Occipital lobe (tissue), 2 donors: Measurements from ENCODE around the gene ROR2. TPM values are rescaled to one million over a fixed set of nuclear protein-coding genes. Genes with fewer than 3 reads are reported as not detected.

Experiments used
- DNase-seq: peaks from one replicate; lab custom pipeline; 2025; lab: John Stamatoyannopoulos, UW
- total RNA-seq: library from RNA; depleted of rRNA; stranded (reverse); fragments of >200 nt; gene quantifications from one replicate; pipeline ENCODE4 v1.2.3, GENCODE V29; 2014

Gene ROR2
- total RNA-seq, 1 donor from 2014 or later = 0.94 TPM

DNA sequence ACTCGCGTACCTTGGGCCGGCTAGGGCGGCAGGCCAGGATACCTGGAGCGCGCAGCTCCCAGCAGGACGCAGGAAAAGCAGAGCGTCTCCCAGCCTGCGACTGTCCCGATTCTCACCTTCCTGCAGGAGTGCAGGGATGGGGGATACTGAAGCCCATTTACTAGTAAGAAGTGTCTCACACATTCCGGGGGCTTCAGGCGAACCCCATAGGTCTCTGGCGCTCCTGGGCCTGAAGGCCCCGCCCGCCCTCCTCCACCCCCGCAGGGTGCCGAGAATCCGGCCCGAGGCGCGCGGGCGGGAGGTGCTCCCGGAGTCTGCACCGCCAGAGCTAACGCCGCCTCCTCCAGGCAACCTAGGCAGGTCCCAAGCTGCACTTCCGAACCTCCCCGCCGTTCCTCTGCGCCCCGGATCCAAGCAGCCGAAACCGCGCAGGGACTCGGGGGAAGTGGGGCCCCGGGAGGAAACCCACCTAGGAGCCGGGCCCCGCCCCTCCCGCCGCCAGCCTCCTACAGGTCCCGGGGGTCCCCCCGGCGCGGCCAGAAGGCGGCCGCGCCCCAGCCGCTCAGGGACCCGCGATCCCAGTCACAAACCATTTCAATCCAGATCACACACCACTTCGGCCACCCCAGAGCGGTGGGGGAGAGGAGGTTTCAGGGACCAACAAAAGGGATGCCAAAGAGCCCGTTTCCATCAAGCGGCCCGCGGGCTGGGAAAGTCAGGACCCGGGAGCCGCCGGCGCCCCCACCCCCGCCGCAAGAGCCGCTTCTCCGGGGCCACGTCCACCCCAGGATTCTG, 1.2 kb downstream of the ROR2 start:
- DNase-seq = no peak

DNA sequence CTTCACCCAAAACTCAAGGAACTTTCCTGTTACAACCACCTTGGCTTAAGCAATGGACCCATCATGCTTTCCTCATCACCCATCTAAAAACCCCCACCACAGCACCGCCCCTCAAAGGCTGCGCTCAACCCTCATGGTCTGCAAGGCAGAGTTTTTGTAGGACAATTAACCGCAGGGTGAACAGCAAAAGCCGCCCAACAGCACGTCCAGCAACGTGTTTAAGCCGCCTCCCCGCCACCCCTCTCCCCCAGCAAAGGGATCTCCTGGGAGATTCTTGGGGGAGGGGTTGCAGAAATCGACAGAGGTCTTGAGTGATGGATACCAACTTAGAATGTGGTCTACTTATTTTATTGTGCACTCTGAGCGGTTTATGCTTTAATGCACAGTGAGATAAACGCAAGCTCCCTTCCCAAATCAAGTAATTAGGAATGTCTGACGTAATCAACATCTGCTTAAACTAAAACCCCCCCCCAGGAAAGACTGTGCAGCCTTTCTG, 1.9 kb downstream of the ROR2 start:
- no peak for DNase-seq

DNA sequence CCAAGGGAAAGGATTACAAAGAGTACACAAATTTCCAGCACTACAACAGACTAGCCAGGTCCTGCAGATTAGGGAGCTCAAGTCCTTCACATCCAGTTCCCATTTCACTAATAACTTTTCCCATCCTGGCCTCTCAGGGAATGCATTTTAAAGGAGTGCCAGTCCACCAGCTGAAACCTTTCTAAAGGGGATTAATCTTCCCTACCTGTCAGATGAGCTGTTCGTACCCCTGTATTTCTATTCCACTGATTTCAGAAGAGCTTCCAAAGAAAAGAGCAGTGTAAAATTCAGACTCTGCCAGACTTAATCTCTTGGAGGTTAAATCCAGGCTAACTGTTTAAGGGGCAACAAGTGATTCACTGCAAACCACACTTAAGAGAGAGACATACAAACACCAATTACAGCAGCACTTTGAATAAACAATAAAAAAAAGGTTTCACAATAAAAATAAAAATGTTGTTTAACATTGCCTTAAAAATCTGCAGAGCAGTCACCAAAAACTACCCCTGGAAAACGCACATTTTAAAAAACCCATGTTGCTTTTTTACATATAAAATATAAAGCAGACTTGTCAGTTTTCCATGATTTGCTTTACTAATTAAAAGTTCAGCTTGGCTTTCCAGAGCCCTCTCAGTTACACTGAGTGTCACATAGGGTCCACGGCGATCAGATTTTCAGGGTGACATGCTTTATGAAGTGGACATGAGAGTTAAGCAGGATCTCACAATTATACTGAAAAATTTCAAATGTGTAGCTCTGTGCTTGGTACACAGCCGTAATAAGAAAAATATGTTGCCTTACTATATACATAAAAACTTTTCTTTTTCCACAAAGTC, 3.2 kb downstream of the ROR2 start:
- no peak for DNase-seq

DNA sequence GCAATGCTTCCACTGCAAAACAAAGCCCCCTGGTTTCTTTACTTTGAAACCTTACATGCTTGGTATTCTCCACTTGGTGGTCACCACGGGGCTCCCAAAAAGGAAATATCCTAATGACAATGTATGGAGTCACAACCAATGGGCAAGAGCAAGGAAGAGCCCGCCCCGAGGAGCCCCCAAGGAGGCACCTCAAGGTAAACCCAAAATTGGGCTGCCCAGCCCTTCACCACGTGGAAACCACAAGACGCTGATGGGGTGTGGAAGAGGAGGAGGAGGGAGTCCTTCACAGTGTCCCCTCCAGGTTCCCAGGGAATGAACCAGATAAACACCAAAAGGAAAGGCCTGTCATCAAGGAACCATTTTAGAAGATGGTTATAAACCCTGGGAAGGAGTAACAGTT, 3.8 kb downstream of the ROR2 start:
- DNase-seq = no peak

DNA sequence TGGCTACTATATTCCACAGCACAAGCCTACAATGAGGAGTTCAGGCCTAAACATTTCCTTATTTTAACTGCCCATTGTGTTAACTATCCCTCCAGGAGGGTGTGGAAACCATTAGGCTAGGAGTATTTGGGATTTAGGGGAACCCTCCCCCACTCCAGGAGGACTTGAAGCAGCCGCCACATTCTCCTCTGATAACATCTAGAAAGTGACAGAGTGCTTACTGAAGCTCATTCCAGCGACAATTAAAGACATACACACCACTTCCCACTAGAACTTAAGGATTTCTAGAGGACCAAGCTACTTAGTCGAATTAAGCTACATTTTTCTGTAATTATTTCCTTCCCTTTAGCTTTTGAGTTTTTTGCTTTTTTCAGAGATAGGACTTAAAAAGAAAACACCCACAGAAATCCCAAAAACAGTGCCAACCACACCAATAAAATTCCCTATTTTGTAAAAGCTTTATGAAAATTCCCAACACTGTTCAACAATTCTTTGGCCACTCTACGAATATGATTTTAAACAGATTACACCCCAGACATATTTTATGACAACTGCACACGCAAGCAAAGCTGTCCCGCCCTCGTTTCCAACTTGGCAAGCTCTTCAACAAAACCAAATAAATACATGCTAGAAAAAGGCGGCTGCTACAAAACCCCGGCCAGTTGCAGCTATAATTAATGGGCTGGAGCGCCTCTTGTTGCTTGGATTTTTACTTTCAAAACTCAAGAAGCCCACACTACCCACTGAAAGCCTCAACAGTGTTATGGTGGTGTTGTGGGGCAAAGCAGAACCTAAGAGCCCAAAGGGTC, 4.5 kb downstream of the ROR2 start:
- DNase-seq = no peak

DNA sequence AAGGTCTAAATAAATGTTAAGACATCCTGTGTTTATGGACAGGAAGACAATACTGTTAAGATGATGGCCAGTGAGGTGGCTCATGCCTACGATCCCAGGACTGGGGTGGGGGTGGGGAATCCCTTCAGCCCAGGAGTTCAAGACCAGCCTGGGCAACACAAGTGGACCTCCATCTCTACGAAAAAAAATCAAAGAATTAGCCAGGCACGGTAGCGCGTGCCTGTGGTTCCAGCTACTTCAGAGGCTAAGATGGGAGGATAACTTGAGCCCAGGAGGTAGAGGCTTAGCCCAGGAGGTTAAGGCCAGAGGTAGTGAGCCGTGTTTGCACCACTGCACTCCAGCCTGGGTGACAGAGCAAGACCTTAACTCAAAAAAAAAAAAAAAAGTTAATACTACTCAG, 5.3 kb downstream of the ROR2 start:
- DNase-seq = no peak

DNA sequence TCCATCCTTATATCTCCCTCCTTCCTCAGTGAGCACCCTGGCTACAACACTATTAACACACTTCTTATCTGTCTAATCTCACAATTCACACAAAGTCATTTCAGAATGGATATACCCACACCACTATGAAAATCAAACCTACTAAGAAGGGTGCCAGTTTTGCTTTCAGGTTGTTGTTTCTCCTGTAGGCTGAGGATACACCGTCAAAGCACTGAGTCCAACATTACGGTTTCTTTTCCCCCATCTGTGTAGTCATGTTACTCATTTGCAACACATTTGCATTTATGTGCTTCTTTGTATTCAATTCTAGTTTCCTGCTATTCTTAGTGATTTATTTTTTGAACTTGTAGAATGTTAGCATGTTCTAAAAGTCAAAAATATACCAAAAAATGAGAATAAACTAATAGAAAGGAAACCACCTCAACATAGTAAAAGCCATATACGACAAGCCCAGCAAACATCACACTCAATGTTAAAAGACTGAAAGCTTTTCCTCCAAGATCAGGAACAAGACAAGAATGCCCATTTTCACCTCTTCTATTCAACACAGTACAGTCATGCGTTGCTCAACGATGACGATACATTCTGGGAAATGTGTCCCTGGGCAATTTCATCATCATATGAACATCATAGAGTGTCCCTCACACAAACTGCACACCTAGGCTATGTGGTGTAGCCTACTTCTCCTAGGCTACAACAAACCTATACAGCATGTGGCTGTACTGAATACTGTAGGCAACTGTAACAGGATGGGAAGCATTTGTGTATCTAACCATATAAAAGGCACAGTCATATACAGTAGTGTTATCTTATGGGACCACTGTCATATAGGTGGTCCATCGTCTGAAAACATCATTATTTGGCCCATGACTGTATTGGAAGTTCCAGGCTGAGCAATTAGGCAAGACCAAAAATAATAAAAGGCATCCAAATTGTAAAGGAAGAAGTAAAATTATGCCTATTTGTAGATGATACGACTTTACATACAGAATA, 6.3 kb downstream of the ROR2 start:
- no peak for DNase-seq

DNA sequence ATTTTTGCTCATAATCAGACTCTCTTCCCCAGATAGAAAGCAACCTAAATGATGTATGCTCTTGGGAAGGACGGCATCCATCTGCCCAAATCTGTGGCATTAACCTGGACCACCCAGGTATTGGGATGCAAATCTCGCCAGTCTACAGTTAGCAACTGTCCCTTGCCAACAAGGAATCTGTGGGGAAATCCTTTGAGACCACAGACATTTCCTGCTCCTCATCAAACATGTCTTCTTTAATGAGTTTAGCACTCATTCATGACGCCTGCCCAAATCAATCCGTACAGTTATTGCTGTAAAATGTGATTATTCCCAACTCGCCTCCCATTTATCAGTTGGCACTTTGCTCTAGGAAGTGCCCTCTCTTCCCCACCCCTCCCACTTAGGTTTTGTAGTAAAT, 7.8 kb downstream of the ROR2 start:
- DNase-seq = no peak

DNA sequence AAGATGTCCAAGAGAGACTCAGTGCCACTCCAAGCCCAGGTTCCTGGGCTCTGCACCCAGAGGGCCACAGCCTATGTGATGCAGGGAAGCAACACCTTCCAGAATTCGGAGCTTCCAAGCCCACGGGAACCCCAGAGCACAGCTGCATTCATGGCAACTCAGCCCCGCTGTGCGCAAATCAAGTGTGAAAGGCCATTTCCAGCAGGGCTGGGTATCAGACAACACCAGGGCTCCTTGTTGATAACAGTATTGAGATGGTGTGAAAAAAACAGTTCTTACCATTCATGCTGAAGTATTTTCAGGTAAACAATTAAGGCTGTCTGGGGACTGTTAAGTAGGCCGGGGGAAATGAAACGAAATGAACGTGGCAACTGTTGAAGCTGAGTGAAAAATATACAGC, 10.1 kb downstream of the ROR2 start:
- DNase-seq = no peak

DNA sequence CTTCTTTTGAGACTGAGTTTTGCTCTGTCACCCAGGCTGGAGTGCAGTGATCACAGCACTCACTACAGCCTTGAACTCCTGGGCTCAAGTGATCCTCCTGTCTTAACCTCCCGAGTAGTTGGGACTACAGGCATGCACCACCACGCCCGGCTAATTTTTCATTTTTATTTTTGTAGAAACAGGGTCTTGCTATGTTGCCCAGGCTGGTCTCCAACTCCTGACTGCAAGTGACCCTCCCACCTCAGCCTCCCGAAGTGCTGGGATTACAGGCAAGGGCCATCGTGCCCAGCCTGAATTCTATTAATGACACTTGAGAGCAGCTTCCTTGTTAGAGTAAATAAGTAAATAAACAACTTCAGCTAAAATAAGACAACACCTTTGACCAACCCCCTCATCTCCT, 12.3 kb downstream of the ROR2 start:
- DNase-seq = no peak

DNA sequence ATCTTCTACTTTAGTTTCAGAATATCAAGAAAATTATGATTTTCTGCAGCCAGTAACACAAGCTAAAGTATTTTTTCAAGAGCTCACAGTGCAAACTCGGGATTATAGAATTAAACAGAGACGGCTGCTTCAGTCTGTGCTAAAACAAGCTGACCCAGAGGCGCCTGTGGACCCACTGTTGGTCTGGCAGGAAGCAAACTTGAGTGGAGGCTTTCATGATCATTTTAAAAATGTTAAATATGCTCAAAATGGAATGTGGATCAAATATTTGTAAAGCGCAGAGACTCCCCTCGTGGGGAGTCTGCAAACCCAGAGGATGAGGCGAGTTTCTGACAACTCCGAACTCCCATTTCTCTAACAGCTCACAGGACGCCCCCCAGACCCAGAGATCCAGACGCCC, 13.0 kb downstream of the ROR2 start:
- DNase-seq = no peak

DNA sequence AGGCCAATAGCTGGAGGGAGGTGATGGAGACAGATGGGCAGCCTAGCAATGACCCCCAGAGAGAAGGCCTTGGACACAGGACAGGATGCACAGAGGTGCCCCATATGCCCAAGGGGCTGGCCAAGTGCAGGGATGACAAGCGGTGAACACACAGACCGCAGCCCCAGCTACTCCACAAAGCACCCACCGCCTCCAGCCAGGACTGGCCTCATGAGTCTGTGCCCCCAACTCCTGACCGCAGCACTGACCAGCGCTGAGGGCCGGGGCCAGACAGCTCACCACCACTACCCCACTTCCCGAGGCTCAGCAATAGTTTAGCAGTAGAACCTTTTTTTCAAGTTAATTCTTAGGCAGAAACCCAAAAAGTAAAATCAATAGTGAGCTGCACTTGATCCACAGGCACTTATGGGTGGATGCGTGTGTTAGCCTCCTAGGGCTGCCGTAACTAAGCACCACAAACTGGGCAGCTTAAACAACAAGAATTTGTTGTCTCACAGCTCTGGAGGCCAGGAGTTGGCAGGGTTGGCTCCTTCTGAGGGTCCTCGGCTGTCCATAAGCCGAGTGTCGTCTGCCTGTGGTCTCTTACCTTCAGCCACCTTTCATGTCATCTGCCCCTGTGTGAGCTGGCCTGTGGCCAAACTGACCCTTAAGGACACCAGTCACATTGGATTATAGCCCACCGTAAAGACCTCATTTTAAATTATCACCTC, 14.1 kb downstream of the ROR2 start:
- no peak for DNase-seq

DNA sequence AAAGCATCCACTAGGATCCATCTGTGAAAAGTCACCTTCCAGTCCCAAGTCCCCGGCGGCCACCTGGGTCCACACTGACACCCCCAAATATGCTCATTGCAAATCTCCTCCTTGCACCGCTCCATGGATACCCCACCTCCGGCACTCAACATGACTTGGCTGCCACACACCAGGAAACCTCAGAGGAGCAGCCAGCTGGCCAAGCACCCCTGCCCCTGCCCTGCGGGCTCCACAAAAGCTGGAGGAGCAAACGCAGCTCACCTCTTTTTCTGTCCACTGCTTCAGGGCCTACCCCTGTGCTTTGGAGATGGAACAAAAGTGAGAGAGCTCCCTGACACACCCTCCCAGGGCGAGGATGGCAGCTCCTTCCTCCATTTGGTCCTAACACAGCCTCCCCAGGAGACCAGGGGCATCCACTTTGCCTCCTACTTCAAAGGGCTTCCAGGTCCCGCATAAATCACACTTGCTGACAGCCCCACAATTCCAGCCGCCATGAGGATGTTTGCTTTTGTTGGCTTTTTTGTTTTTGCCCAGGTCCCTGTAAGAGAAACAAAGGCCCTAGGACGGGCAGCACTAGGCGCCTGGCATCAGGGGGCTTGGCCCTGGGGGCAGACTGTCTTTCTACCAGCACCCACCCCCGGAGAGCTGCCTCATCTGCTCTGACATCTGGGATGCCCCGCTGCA, 14.8 kb downstream of the ROR2 start:
- DNase-seq = no peak

DNA sequence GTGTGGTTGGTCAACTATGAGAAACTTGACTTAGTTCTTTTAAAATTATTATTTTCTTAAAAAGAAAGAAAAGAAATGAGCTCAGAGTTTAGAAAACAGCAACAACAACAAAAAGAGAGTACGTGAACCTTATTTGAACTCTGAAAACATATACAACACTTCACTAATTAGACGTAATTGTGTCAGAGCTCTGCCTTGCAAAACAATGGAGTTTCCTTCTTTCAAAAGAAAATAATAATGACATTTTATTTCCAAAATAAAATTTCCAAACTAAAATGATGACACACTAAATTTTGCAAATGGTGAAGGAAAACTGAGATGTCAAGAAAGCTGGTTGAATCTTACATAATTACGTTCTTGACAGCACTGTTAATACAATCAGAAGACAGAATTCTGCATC, 15.4 kb downstream of the ROR2 start:
- DNase-seq = no peak

DNA sequence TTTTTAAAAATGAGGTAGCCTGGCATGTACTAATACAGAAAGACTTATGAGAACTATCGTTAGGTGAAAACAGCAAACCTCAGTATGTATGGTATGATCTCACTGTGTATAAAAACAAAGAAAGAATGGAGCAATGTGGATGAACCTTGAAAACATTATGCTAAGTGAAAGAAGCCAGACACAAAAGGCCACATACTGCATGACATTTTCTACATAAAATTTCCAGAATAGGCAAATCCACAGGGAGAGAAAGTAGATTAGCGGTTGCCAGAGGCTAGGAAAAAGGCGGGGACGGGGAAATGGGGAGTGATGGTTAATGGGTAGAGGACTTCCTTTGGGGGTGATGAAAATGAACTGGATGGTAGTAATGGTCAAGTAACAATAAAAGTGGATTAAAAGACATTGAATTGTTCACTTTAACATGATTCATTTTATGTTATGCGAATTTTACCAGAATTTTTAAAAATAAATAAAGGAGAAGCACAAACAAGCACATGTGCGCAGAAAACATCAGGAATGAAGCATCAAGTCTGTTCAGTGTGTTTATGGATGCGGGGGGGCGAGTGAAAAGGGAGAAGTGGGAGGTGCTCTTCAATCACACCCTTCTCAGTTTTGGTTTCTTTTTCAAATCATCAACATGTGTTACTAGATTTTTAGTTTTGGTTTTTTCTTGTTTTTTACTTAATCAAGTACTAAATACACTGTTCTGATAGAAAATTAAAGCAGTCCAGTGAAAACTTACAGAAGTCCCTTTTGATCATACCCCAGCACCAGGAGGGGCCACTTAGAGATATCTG, 16.3 kb downstream of the ROR2 start:
- no peak for DNase-seq

DNA sequence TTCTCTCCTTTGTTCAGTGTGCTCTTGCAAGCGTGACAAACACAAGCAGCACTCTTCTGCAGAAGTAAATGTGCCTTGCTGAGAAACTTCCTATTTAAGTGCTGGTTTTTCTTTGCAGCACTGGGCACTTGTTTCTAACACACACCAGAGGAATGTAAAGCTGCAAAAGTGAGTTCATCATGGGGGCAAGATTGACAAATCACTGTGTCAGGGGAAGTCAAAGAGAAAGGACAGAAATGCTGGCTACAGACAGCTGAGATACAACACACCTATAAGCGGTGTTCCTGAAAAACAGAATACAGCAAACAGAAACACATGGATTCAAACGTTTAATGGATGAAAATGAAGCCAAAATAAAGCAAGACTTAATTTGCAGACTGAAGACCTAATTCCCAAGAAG, 19.6 kb downstream of the ROR2 start:
- no peak for DNase-seq

DNA sequence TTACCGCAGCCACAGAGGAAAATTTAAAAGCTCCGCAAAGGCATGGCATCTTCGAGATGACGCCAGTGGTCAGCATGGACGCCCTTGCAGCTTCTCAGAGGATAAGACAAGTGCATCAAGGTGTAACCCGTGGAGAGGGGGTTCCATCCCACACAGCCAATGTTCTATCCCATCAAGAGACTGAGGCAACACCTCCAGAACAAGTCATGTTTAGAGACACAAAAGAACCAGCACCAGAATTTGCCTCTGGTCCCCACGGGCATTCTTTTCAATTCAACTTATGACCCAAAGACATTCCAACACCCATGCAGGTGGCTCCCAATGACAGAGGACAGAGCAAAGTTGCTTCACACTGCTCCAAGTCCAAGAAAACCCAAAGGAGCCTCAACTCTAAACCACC, 20.7 kb downstream of the ROR2 start:
- no peak for DNase-seq

DNA sequence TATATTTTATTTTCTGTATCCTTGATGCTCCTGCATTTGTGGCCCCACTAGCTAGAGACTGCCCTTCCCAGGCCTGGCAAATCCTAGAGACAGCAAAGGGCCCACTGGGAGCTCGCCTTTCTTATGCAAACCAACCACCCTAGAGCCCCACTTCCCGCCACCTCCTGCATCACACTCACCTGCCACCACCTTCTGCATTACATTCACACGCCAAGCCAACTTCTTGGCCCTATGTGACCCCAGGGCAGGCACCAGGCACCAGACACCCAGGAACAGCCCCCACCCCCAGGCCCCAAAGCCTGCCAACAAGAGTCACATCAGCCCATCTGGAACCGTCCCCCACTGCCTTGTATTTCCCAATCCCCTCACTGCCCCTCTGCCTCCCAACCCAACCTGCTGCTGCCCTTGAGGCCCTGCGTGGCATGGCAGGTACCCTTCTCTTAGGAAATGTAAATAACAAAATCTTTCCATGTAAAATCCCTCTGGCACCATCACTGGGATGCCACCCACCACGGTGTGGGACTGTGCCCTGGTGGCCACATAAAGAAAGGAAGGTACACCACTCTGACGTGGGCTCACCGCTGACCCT, 22.0 kb downstream of the ROR2 start:
- DNase-seq = no peak
